Measurements from ENCODE around the gene CLOCK.
A peak's percentile ranks its signal among the peaks of the same experiment; 100 is the strongest.

CLOCK gene

GRCh38 chr4:55424791-55425190 lies 121.9 kb downstream of the CLOCK start:
- no peak overlapping the region for H3K4me3 ChIP-seq (replicated peaks; ENCODE audit: low read depth, low read length)
- DNase-seq (ENCODE audit: extremely low read depth, low read depth), result no peak
- TF ChIP-seq CTCF (IDR thresholded peaks at IDR 0.05; ENCODE audit: low read depth, low read length, missing control alignments), result no peak

GRCh38 chr4:55416176-55416575 lies 130.5 kb downstream of the CLOCK start:
- TF ChIP-seq CTCF (IDR thresholded peaks at IDR 0.05; ENCODE audit: low read depth, low read length, missing control alignments), result no peak
- no peak for DNase-seq (ENCODE audit: extremely low read depth, low read depth)
- no peak overlapping the region for H3K4me3 ChIP-seq (replicated peaks; ENCODE audit: low read depth, low read length)

- no peak for TF ChIP-seq CTCF (IDR thresholded peaks at IDR 0.05; ENCODE audit: low read depth, low read length, missing control alignments)
- no peak for DNase-seq (ENCODE audit: extremely low read depth, low read depth)
- H3K4me3 ChIP-seq (replicated peaks; ENCODE audit: low read depth, low read length), result no peak overlapping the region
These were observed 135.1 kb downstream of the CLOCK start for GRCh38 chr4:55411621-55412020.

GRCh38 chr4:55410431-55410830 lies 136.3 kb downstream of the CLOCK start:
- TF ChIP-seq CTCF (IDR thresholded peaks at IDR 0.05; ENCODE audit: low read depth, low read length, missing control alignments), result no peak
- no peak for DNase-seq (ENCODE audit: extremely low read depth, low read depth)
- H3K4me3 ChIP-seq (replicated peaks; ENCODE audit: low read depth, low read length), result no peak overlapping the region

GRCh38 chr4:55409468-55410171 lies 137.1 kb downstream of the CLOCK start:
- TF ChIP-seq CTCF (IDR thresholded peaks at IDR 0.05; ENCODE audit: low read depth, low read length, missing control alignments), result peak; percentile 24
- no peak for DNase-seq (ENCODE audit: extremely low read depth, low read depth)
- H3K4me3 ChIP-seq (replicated peaks; ENCODE audit: low read depth, low read length), result no peak overlapping the region

GRCh38 chr4:55407764-55408163 lies 138.9 kb downstream of the CLOCK start:
- DNase-seq (ENCODE audit: extremely low read depth, low read depth), result no peak
- no peak for TF ChIP-seq CTCF (IDR thresholded peaks at IDR 0.05; ENCODE audit: low read depth, low read length, missing control alignments)
- no peak overlapping the region for H3K4me3 ChIP-seq (replicated peaks; ENCODE audit: low read depth, low read length)

GRCh38 chr4:55407119-55407518 lies 139.6 kb downstream of the CLOCK start:
- DNase-seq (ENCODE audit: extremely low read depth, low read depth), result no peak
- no peak overlapping the region for H3K4me3 ChIP-seq (replicated peaks; ENCODE audit: low read depth, low read length)
- no peak for TF ChIP-seq CTCF (IDR thresholded peaks at IDR 0.05; ENCODE audit: low read depth, low read length, missing control alignments)
